ENCODE measurements around the gene IFITM10.
"Not testable (repeated sequence)": the region's sequence is repeated elsewhere in the genome, so short reads cannot be mapped to it uniquely, and the experiment has no call there.

The IFITM10 gene

DNA sequence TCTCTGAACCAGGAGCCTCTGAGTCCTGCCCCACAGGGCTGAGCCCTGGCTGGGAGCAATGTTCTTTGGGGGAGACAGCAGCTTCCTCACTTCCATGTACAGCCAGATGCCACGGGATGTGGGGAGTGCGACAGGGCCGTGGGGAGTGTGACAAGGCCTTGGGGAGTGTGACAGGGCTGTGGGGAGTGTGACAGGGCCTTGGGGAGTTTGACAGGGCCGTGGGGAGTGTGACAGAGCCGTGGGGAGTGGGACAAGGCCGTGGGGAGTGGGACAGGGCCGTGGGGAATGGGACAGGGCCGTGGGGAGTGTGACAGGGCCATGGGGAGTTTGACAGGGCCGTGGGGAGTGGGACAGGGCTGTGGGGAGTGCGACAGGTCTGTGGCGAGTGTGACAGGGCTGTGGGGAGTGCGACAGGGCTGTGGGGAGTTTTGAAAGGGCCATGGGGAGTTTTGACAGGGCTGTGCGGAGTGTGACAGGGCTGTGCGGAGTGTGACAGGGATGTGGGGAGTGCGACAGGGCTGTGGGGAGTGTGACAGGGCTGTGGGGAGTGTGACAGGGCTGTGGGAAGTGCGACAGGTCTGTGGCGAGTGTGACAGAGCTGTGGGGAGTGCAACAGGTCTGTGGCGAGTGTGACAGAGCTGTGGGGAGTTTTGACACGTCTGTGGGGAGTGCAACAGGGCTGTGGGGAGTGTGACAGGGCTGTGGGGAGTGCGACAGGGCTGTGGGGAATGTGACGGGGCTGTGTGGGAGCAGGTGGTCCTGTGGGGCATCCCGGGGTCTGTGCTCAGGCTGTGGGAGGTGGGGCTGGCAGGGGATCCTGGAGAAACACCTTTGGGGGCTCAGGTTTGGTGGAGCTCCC lies 60.0 kb downstream of the IFITM10 start:
- TF ChIP-seq CTCF (IDR thresholded peaks at IDR 0.05; ENCODE audit: insufficient read depth, missing control alignments) = no peak
- DNase-seq (ENCODE audit: insufficient read length, low spot score) (no peak), FAIRE-seq (no peak)

GRCh38 chr11:1689250-1690166 lies 60.9 kb downstream of the IFITM10 start:
- not testable (repeated sequence) for DNase-seq (ENCODE audit: insufficient read length, low spot score); FAIRE-seq

DNA sequence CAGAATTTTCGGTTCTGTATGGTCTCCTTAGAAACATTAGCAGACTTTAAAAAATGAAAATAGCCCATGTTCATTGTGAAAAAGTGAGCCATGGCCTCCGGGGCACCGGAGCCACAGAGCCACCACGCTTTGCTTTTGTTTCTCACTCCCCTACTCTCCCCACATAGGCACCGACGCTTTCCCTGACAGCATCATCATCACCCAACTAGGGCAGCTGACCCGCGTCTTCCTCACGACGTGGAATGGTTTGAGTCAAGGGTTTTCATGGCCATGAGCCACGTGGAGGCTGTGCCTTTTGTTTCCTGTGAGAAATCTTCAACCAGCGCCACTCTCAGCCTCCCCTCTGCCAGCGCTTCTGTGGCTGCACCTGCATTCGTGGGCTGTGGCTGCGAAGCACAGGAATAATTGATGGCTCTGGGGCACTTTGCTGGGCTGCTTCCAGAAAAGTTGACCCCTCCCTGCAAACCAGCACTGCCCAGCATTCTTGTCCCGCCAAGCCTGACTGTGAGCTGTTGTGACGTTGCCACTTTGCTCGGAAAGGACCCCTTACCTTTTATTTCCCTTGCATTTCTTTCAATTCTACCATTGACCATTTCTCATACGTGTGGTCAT lies 62.0 kb downstream of the IFITM10 start:
- not testable (repeated sequence) for FAIRE-seq; DNase-seq (ENCODE audit: insufficient read length, low spot score)

- DNase-seq (ENCODE audit: insufficient read length, low spot score); FAIRE-seq: not testable (repeated sequence)
Measured at GRCh38 chr11:1686220-1686619, 64.2 kb downstream of the IFITM10 start.

DNA sequence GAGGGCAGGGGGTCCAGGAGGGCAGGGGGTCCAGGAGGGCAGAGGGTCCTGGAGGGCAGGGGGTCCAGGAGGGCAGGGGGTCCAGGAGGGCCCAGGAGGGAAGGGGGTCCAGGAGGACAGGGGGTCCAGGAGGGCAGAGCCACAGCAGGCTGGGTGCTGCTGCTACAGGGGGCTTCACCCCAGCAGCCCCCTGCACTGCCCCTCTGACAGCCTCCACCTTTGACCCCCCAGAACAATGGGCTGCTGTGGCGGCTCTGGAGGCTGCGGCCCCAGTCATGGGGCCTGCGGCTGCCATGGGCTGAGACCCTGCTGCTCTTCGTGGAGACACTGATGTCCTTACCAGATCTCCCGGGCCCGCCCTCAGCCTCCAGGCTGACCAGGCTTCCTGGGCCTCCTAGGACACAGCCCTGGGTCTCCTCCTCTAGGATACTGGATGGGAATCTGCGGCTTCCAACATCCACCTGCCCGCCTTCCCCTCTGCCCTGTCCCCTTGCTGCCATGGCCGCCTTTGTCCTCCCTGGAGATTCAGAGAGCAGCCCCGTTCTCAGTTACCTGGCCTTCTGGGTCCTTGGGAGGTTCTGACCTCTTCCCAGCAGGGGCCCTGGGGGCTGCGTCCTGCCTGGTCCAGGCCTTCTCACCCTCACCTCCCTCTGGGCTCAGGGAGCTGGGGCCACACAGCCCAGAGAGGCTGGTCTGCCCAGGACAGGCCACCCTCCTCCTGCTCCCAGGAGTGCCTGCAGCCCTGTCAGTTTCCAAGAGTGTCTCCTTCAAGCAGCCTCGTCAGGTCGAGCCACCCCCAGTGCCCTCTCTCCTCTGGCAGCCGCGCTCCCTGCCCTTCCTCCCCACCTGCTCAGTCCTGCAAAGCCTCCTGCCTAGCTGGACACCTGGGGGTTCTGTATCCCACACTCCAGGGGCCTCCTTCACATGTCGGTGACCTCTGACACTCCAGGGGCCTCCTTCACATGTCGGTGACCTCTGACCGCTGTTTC lies 65.2 kb downstream of the IFITM10 start:
- not testable (repeated sequence) for FAIRE-seq; DNase-seq (ENCODE audit: insufficient read length, low spot score)

DNA sequence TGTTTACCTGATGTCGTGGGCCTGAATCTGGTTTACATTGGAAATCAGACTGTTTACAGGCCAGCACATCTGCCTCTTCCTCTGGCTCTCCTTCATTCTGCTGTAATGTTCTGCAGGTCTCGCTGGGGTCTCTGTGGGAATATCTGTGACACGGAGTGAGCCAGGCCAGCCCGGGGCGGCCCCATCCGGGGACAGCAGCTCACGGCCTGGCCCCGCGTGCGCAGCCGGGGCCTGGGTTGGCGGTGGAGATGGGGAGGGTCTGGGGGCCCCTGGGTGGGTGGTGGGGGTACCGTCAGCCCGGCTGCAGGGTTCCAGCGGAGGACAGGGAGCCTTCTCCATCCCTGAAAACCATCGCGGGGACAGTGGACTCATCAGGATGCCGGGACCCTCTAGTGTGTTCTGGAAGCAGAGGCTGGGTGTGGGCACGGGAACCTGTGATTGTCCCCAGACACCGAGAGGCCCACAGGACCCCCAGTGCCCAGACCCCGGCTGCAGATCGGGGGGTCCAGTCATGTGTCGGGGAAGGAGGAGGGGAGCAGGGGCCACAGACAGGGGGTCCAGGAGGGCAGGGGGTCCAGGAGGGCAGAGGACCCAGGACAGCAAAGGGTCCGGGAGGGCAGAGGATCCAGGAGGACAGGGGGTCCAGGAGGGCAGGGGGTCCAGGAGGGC lies 66.4 kb downstream of the IFITM10 start:
- not testable (repeated sequence) for FAIRE-seq; DNase-seq (ENCODE audit: insufficient read length, low spot score)

DNA sequence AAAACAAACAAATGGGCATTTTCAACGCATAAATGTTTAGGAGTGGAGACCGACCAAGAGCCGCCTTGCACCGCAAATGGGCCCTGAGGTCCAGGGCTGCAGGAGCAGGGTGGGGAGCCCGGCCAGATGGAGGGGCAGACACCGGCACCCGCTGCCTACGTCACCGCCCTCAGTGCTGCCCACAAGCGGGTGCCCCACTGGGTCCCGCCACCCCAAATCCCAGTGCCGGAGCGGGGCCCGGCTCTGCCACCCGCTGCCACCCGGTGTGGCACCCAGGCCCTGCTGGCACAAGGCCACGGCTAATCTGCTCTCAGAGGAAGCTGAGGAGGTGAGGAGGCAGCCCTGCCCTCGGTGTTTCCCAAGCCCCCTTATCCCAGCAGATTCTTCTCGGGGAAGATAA lies 67.2 kb downstream of the IFITM10 start:
- not testable (repeated sequence) for FAIRE-seq

More for the DNA sequence above, 67.2 kb downstream of the IFITM10 start:
- not testable (repeated sequence) for DNase-seq (ENCODE audit: insufficient read length, low spot score)

Measured in D721Med (cell line).